ENCODE results near the gene TDP2.

GRCh38 chr6:24606200-24606930 is 60.3 kb downstream of the TDP2 start:
- no peak for TF ChIP-seq CTCF (conservative IDR thresholded peaks at IDR 0.05; ENCODE audit: low read length)
- no peak for TF ChIP-seq EZH2phosphoT487 (IDR thresholded peaks at IDR 0.05; ENCODE audit: borderline replicate concordance, low read depth, low read length)

Data from OCI-LY7 (cell line).